Measurements from ENCODE around the gene SATB1.

The SATB1 gene

DNA sequence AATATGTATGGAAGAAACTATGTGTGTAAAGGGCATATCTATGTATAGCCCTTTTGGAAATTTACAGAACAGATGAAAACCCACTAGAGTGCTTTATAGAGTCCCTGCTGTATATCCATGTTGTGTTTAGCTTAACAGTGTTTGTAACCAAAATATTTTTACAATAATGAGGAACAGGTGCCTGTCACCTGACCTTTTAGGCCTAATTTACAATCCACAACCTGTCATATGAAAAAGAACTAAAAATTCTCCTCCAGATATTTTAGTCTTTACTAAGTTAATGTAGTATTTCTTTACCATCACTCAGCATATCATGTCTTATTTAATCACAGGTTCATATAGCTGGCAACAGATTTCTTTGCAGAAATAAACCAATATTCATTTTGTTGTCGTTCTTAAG lies 16.4 kb upstream of the SATB1 start:
- Histone ChIP-seq H3K9ac (no peak overlapping the region), H2AFZ (ENCODE audit: low read depth) (no peak overlapping the region), H3K4me1 (ENCODE audit: low read depth, poor library complexity, severe bottlenecking) (no peaks in the 10 kb centered on the region)

GRCh38 chr3:18440066-18440722 lies 15.1 kb upstream of the SATB1 start:
- H3K9ac ChIP-seq, result no peak overlapping the region
- no peaks in the 10 kb centered on the region for H3K36me3 ChIP-seq (ENCODE audit: insufficient read depth)
- H2AFZ ChIP-seq (ENCODE audit: low read depth), result no peak overlapping the region
- no peaks in the 10 kb centered on the region for H3K4me1 ChIP-seq (ENCODE audit: low read depth, poor library complexity, severe bottlenecking)
- no peak for TF ChIP-seq CTCF (conservative IDR thresholded peaks at IDR 0.05; ENCODE audit: low read depth, low read length)
- H3K27me3 ChIP-seq (ENCODE audit: insufficient read depth, low read depth), result no peaks in the 10 kb centered on the region
- H3K79me2 ChIP-seq (ENCODE audit: insufficient read depth, low read depth), result no peaks in the 10 kb centered on the region
- no peak overlapping the region for H3K27ac ChIP-seq
- no peaks in the 10 kb centered on the region for H4K20me1 ChIP-seq (ENCODE audit: insufficient read depth)
- no peak overlapping the region for H3K4me3 ChIP-seq (IDR thresholded peaks at IDR 0.05; ENCODE audit: insufficient read depth, low read depth, low read length)
- no peak overlapping the region for H3K4me2 ChIP-seq

More for the DNA sequence above, 16.4 kb upstream of the SATB1 start:
- Histone ChIP-seq H4K20me1 (ENCODE audit: insufficient read depth) (no peaks in the 10 kb centered on the region), H3K4me2 (no peak overlapping the region), H3K27ac (no peak overlapping the region), H3K36me3 (ENCODE audit: insufficient read depth) (no peaks in the 10 kb centered on the region), H3K79me2 (ENCODE audit: insufficient read depth, low read depth) (no peaks in the 10 kb centered on the region), H3K4me3 (IDR thresholded peaks at IDR 0.05; ENCODE audit: insufficient read depth, low read depth, low read length) (no peak overlapping the region), H3K27me3 (ENCODE audit: insufficient read depth, low read depth) (no peaks in the 10 kb centered on the region)
- no peak for TF ChIP-seq CTCF (conservative IDR thresholded peaks at IDR 0.05; ENCODE audit: low read depth, low read length)

GRCh38 chr3:18439281-18439680 lies 14.1 kb upstream of the SATB1 start:
- H3K4me1 ChIP-seq (ENCODE audit: low read depth, poor library complexity, severe bottlenecking), result no peaks in the 10 kb centered on the region
- H3K27me3 ChIP-seq (ENCODE audit: insufficient read depth, low read depth), result no peaks in the 10 kb centered on the region
- no peak overlapping the region for H3K9ac ChIP-seq
- TF ChIP-seq CTCF (conservative IDR thresholded peaks at IDR 0.05; ENCODE audit: low read depth, low read length), result no peak
- no peak overlapping the region for H3K4me3 ChIP-seq (IDR thresholded peaks at IDR 0.05; ENCODE audit: insufficient read depth, low read depth, low read length)
- no peaks in the 10 kb centered on the region for H3K79me2 ChIP-seq (ENCODE audit: insufficient read depth, low read depth)
- H2AFZ ChIP-seq (ENCODE audit: low read depth), result no peak overlapping the region
- H3K36me3 ChIP-seq (ENCODE audit: insufficient read depth), result no peaks in the 10 kb centered on the region
- no peak overlapping the region for H3K4me2 ChIP-seq
- no peak overlapping the region for H3K27ac ChIP-seq
- no peaks in the 10 kb centered on the region for H4K20me1 ChIP-seq (ENCODE audit: insufficient read depth)

DNA sequence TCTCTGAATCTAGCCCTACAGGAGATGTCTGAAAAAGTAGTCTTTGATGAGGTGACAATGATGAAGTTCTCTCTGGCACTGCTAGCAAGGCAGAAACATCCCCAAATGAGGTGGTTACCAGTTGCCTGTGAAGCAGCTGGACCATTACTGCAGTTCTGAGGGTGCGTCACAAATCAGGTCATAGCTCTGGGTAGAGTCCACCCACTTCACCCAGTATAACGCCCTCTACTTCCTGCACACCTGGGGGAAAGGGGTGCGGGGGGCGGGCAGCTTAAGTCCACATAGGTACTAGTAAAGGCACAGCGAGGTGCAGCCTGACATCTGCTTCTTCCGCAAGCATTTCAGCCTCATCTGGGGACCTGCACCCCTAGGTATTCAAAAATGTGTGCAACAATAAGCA lies 13.4 kb upstream of the SATB1 start:
- Histone ChIP-seq H3K4me2 (no peak overlapping the region), H3K27me3 (ENCODE audit: insufficient read depth, low read depth) (no peaks in the 10 kb centered on the region), H3K4me1 (ENCODE audit: low read depth, poor library complexity, severe bottlenecking) (no peaks in the 10 kb centered on the region), H3K27ac (no peak overlapping the region), H3K79me2 (ENCODE audit: insufficient read depth, low read depth) (no peaks in the 10 kb centered on the region), H4K20me1 (ENCODE audit: insufficient read depth) (no peaks in the 10 kb centered on the region), H3K9ac (no peak overlapping the region), H3K36me3 (ENCODE audit: insufficient read depth) (no peaks in the 10 kb centered on the region), H3K4me3 (IDR thresholded peaks at IDR 0.05; ENCODE audit: insufficient read depth, low read depth, low read length) (no peak overlapping the region), H2AFZ (ENCODE audit: low read depth) (no peak overlapping the region)
- TF ChIP-seq CTCF (conservative IDR thresholded peaks at IDR 0.05; ENCODE audit: low read depth, low read length), result no peak

All from KMS-11 (cell line).